IPS DF 6.9 (cell line): Measurements from ENCODE around the gene FAF1.

Experiments
- DNase-seq: peaks from one replicate; pipeline ENCODE4 v3.0.0-alpha.2; 2013; ENCODE audit warnings: low read depth, low spot score
- H3K27ac ChIP-seq: one replicate; pipeline ENCODE4 v1.5.1; 2013; ENCODE audit warnings: low read length, control low read depth
- H3K27me3 ChIP-seq: 2 replicates; pipeline ENCODE4 v1.6.1; 2013; ENCODE audit warnings: mild to moderate bottlenecking, low read length; ENCODE audit not compliant: control insufficient read depth, insufficient read depth
- H3K36me3 ChIP-seq: 2 replicates; pipeline ENCODE4 v1.6.1; 2013; ENCODE audit warnings: low read length; ENCODE audit not compliant: control insufficient read depth, insufficient read depth
- H3K4me1 ChIP-seq: 2 replicates; pipeline ENCODE4 v1.6.1; 2013; ENCODE audit warnings: low read length; ENCODE audit not compliant: control insufficient read depth, insufficient read depth
- H3K4me3 ChIP-seq: 2 replicates; pipeline ENCODE4 v1.5.1; 2013; ENCODE audit warnings: mild to moderate bottlenecking, low read length
- H3K9me3 ChIP-seq: 2 replicates; pipeline ENCODE4 v1.6.1; 2013; ENCODE audit warnings: low read length, inconsistent platforms; ENCODE audit not compliant: control insufficient read depth, insufficient read depth
- WGBS: extraction: QIAGEN DNeasy Blood & Tissue Kit; methylation state at CpG from one replicate; pipeline ENCODE4 v1.1.7; 2013; ENCODE audit warnings: mixed read lengths, missing lambda C conversion rate; ENCODE audit not compliant: insufficient read length, insufficient coverage; 5-methylcytosine and 5-hydroxymethylcytosine counted together

The FAF1 gene

GRCh38 chr1:50852889-50853288, 107.2 kb downstream of the FAF1 start:
- WGBS: no CpG with 5 or more reads among the region's 1 CpG
- H3K4me3 ChIP-seq: no peak overlapping the region
- H3K27ac ChIP-seq: no peak overlapping the region
- no peaks in the 10 kb centered on the region for H3K36me3 ChIP-seq
- no peaks in the 10 kb centered on the region for H3K4me1 ChIP-seq
- no peaks in the 10 kb centered on the region for H3K27me3 ChIP-seq
- no peaks in the 10 kb centered on the region for H3K9me3 ChIP-seq
- DNase-seq: no peak

- no CpG with 5 or more reads among the region's 1 CpG for WGBS
- no peak for DNase-seq
- H3K27me3 ChIP-seq: no peaks in the 10 kb centered on the region
- H3K36me3 ChIP-seq: no peaks in the 10 kb centered on the region; the same call in 1 of the 2 replicates
- H3K4me3 ChIP-seq: no peak overlapping the region
- H3K27ac ChIP-seq: no peak overlapping the region
- no peaks in the 10 kb centered on the region for H3K4me1 ChIP-seq
- no peaks in the 10 kb centered on the region for H3K9me3 ChIP-seq
Observed at GRCh38 chr1:50851466-50851865, 108.6 kb downstream of the FAF1 start.

GRCh38 chr1:50851034-50851433, 109.0 kb downstream of the FAF1 start:
- Histone ChIP-seq H3K4me1 (no peaks in the 10 kb centered on the region), H3K27me3 (no peaks in the 10 kb centered on the region), H3K36me3 (peaks cover 3% of the 10 kb centered on the region; the same call in 1 of the 2 replicates), H3K9me3 (no peaks in the 10 kb centered on the region), H3K27ac (no peak overlapping the region), H3K4me3 (no peak overlapping the region)
- no peak for DNase-seq
- no CpG with 5 or more reads among the region's 7 CpGs for WGBS

- no peak overlapping the region for H3K27ac ChIP-seq
- no peak overlapping the region for H3K4me3 ChIP-seq
- H3K4me1 ChIP-seq: no peaks in the 10 kb centered on the region
- no peaks in the 10 kb centered on the region for H3K9me3 ChIP-seq
- no peaks in the 10 kb centered on the region for H3K27me3 ChIP-seq
- peaks cover 3% of the 10 kb centered on the region; the same call in 1 of the 2 replicates for H3K36me3 ChIP-seq
- no peak for DNase-seq
Observed at GRCh38 chr1:50847303-50847702, 112.8 kb downstream of the FAF1 start.

- WGBS: no CpG with 5 or more reads among the region's 20 CpGs
- Histone ChIP-seq H3K4me1 (no peaks in the 10 kb centered on the region), H3K4me3 (no peak overlapping the region), H3K27me3 (no peaks in the 10 kb centered on the region), H3K36me3 (peaks cover 3% of the 10 kb centered on the region; the same call in 1 of the 2 replicates), H3K9me3 (no peaks in the 10 kb centered on the region), H3K27ac (no peak overlapping the region)
- no peak for DNase-seq
Observed at GRCh38 chr1:50846224-50846839, 113.7 kb downstream of the FAF1 start.

- H3K27me3 ChIP-seq: no peaks in the 10 kb centered on the region
- H3K27ac ChIP-seq: no peak overlapping the region
- H3K4me1 ChIP-seq: no peaks in the 10 kb centered on the region
- no peaks in the 10 kb centered on the region for H3K9me3 ChIP-seq
- no peak for DNase-seq
- H3K4me3 ChIP-seq: no peak overlapping the region
- H3K36me3 ChIP-seq: peaks cover 3% of the 10 kb centered on the region; the same call in 1 of the 2 replicates
Observed at GRCh38 chr1:50841791-50842387, 118.2 kb downstream of the FAF1 start.

GRCh38 chr1:50836117-50836516, 124.0 kb downstream of the FAF1 start:
- H3K4me1 ChIP-seq: no peaks in the 10 kb centered on the region
- no peak overlapping the region for H3K4me3 ChIP-seq
- DNase-seq: no peak
- no peaks in the 10 kb centered on the region for H3K36me3 ChIP-seq
- no peaks in the 10 kb centered on the region for H3K27me3 ChIP-seq
- H3K9me3 ChIP-seq: no peaks in the 10 kb centered on the region; the same call in 1 of the 2 replicates
- no peak overlapping the region for H3K27ac ChIP-seq

GRCh38 chr1:50833216-50833615, 126.9 kb downstream of the FAF1 start:
- Histone ChIP-seq H3K27me3 (no peaks in the 10 kb centered on the region), H3K9me3 (no peaks in the 10 kb centered on the region; the same call in 1 of the 2 replicates), H3K4me1 (no peaks in the 10 kb centered on the region), H3K27ac (no peak overlapping the region), H3K36me3 (no peaks in the 10 kb centered on the region), H3K4me3 (no peak overlapping the region)
- no peak for DNase-seq
- no CpG with 5 or more reads among the region's 1 CpG for WGBS

- Histone ChIP-seq H3K27me3 (no peaks in the 10 kb centered on the region), H3K27ac (no peak overlapping the region), H3K36me3 (no peaks in the 10 kb centered on the region), H3K9me3 (no peaks in the 10 kb centered on the region; the same call in 1 of the 2 replicates), H3K4me3 (no peak overlapping the region), H3K4me1 (no peaks in the 10 kb centered on the region)
- no peak for DNase-seq
- no CpG with 5 or more reads among the region's 1 CpG for WGBS
Observed at GRCh38 chr1:50832167-50832566, 127.9 kb downstream of the FAF1 start.

GRCh38 chr1:50831300-50832061, 128.6 kb downstream of the FAF1 start:
- Histone ChIP-seq H3K4me1 (no peaks in the 10 kb centered on the region), H3K27ac (no peak overlapping the region), H3K9me3 (no peaks in the 10 kb centered on the region; the same call in 1 of the 2 replicates), H3K27me3 (no peaks in the 10 kb centered on the region), H3K36me3 (no peaks in the 10 kb centered on the region), H3K4me3 (no peak overlapping the region)
- DNase-seq: no peak
- no CpG with 5 or more reads among the region's 5 CpGs for WGBS
